Hypothalamus (tissue), 51 donors: ENCODE data around the gene TTLL6.
A peak's percentile ranks its signal among the peaks of the same experiment; 100 is the strongest.
"Not testable (repeated sequence)": the region's sequence is repeated elsewhere in the genome, so short reads cannot be mapped to it uniquely, and the experiment has no call there.

Experiments
- DNase-seq, 51 donors: peaks; one replicate each; lab custom pipeline; 2025; lab: John Stamatoyannopoulos, UW

Gene TTLL6

DNA sequence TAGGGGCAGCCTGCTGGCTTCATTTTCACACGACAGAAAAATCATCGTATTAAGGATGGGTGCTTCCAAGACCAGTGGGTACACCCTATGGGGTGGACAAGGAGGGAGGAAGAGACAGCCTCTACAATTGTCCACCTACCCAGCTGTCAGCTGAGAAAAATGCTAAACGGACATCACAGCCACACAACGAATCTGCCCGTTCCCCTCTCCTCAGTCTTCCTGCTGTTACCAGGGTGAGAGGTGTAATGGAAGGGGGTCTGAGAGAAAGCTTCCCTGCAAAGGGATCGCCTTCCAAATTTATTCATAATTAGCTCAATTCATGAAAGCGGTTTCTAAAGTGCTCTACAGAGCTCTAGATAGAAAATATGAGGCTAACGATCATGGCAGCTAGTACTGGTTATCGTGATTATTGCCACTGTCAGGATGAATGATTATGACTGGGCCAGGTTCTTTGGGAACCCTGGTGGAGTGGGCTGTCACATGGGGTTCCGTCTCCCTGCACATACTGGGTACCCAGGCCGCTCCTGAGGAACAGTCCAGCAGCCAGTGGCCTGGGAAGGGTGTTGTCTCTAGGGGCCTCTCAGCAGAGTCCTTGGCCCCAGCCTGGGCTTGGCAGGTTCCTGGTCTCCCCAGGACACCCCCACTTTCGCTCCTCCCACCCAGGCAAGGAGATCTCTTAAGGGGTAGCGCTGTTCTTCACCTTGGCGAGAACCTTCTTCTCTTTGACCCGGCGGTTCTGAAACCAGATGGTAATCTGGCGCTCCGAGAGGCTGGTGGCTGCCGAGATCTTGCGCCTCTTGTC lies 90.7 kb downstream of the TTLL6 start:
- no peak for DNase-seq

DNA sequence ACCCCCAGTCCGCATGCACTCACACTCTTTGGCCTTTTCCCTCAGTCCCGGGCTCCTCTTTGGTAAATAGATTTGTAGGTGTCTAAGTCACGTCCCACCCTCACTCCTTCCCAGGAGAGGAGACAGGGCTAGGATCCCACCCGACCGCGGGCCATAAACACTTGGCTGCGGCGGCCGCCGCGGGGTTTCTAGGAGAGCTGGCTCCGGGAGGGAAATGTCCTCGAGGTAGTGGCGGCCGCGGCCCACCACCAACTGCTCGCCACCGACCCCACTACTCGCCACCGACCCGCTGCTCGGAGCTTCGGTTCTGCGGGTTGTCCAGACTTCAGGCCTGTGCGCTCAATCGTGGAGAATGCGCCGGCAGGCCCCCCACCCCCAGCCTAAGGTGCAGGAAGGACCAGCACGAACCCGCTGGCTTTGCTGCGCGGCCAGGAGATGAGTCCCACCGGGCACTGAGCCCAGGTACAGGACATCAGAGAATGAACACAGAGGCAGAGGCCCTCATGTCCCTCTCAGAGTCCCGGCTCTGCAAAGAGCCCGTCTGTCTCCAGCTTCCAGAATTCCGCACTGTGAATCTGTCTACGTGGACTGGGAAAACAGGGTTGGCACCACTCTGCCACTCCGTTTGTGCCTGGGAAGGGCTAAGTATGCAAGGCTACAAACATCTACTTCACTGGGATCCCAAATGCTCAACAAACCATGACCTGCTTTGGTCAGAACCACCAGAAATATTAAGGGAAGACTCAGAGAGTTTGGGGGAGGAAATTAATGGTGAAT lies 91.6 kb downstream of the TTLL6 start:
- no peak for DNase-seq

DNA sequence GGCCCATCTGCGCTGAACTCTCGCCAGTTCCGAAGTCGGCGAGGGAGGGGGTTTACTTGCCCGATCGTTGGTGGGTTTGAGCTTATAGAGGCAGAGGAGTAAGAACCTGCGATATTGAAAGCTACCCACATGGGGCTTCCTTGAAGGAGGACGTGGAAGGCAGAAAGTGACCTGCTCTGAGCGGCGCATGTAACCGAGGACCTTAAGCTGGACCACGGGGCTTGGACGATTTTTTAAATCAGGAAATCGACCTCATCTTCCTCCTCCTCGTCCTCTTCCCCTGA lies 92.1 kb downstream of the TTLL6 start:
- DNase-seq, result no peak

DNA sequence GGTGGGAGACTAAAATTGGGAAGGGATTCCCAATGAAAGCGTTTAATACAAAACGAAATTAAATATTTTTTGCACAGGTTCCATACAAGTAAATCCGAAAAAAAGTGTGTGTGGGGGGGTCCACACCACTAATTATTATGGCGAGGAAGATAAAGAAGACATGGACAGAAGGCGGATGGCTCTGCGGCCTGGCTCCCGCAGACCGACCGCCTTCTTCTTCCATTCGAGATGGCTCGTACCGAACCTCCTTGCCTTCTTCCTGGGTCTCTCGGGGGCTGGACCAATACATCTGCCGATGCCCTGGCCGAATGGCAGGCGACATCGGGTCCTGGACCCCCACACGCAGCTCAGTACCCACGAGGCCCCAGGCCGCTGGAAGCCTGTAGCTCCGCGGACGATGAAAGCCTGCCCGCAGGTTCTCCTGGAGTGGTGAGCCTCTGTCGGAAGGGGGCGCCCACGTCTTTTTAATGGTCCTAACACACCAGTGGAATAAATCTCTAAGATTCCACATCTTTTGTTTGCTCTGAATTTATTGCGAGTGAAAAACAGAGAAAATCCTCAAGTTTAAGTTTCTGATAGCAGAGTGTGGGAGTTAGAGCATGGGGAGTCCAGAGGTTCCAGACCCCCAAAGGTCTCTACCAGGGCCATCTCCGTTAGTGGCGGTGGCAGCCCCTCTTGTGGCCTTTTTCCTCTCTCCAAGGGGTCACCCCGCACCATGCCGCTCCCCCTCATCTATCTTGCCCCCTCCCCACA lies 92.6 kb downstream of the TTLL6 start:
- DNase-seq, result peak in 42 of 51 donors; percentile 0 to 76 (median 34)

DNA sequence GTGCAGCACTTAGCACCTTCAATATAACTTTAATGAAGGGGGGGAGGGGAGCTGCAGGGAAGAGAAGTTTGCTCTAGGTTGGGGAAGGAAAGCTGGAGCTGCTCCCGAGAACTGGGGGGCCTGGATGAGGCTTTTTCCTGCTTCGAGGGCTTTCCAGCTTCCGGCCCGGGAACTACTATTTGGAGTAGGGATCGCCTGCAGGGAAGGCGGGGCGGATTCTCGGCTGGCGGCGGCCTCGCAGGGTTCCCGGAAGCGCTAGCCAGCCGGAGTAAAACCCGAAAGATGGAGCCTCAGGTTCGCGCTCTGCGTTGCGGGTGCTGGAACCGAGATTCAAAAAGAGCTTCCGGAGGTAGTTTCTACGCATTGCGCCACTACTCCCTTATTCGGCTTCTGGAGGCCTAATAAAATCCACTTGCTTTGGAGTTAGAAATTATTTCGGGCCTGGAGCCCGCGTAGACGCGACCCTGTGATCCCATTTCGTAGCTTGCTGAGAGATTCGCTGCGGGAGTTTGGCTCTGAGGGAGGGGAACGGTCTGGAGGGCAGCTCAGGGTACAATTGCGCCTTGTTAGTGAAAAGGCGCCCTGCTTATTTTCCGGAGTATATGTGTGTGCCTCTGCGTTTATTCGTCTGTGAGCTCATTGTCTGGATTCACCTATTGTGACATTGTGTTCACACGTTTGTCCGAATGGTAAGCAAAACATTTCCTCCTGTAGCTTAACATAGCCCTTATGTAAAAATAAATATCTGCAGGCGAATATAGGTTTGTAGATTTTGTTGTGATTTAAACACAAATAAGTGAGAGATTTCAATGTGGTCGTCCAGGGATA lies 93.4 kb downstream of the TTLL6 start:
- no peak for DNase-seq

DNA sequence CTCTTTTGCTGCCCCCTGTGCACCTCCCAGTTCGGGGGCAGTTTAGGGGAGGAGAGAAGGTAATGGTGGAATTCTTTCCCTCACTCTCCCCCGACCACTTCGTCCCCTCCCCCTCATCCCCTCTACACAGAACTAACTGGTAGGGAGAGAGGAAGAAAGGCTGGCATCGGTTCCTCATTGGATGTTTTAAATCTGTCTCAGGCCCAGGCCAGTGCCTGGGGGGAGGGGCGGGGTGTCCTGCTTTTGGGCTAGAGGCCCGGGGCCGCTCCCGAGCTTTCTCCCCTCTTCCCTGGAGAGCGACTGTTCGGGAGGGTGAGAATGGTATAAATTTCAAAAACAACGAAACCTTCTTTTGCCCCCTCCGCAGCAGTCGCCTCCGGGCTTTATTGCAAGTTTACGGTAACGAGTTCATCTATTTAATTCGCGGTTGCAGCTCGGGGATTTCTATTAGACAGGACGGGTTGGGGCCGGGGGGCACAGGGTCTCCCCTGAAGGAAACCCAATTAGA lies 94.1 kb downstream of the TTLL6 start, which contains the start of gene PRAC2:
Gene PRAC2 (plus strand): TSS at position 271 of the 508 bp plus-strand sequence. CDS start 1,226 bp downstream, outside the sequence.
- peak in 1 of 51 donors; percentile 3 for DNase-seq

DNA sequence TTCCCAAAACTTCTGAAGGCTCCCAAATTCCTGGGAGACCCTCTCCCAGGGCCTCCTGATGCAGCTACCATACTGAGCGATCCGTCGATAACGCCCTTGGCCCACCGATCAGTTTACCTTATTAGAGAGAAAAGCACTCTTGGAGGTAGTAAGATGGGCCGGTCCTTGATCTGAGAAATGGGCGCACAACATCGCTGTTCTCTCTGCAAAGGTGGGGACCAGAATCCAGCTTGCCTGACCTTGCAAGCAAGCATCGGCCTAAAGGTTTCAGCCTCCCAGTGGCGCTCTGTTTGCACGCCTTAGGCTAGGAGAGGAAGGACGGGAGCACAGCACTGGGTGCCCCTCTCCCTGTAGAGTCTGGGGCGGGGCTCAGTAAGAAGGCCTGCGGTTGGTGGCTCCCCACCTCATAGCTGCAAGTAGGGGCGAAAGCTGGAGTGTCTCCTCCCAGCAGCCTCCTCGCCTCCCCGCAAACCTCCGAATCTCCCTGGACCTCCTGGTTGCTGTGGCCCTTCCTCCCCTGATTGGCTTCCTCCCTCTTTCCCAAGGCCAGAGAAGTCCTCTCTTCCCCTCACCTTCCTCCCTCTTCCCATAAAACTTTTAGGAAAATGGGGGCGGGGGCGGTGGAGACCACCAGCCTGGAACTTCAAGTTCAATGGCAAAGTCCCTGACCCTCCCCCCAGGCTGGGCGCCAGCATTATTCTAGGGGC lies 94.7 kb downstream of the TTLL6 start, which contains the start of gene PRAC1:
Gene PRAC1 (minus strand): TSS at position 318 of the 707 bp plus-strand sequence. CDS start 126 bp downstream, at position 192.
- no peak for DNase-seq

DNA sequence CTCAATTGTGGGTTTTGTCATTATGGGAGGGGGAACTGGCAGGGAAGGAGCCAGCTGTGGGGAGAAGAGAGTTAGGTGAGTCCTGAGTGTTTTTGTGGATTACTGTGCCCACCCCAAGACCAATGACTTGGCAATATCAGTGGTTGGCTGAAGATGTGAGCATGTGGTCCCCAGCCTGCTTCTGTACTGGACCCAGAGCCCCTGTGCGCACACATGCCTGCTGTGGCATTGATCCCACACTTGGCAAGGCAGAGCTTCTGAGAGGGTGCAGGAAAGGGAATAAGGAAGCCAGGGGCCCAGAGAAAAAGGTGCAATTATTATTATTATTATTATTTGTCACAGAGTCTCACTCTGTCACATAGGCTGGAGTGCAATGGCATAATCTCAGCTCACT lies 96.0 kb downstream of the TTLL6 start:
- no peak for DNase-seq

DNA sequence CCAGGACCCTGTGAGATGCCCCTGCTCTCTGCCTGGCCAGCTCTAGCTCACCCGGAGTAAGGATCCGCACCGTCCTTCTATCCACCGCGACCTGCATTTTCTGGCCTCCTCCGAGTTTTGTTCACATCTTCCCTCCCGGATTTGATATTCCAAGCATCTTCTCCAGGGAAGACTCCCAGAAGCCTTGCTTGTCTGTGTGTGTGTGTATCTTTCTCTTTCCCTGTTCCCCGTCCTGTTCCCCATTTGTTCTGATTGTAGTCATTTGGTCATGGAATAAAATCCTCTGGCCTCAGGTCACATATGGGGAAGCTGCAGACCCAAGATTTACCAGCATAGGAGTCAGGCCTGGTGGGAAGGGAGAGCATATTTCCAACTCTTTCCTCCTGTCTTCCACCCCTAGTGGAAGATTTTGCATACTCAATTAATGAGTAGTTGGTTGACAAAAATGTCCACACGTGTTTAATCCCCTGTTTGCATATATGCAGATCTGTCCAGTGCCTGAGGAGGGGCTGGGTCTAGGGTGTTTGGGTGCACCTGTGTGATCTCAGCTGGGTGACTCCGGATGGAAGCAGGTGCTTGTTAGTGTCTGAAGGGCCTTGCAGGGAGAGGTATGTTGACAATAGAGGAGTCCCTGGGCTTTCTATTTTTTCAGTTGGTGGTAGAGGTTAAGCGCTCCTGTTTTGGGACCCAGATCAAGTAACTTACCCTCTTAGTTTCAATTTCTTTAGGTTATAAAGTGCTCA lies 96.6 kb downstream of the TTLL6 start:
- no peak for DNase-seq

DNA sequence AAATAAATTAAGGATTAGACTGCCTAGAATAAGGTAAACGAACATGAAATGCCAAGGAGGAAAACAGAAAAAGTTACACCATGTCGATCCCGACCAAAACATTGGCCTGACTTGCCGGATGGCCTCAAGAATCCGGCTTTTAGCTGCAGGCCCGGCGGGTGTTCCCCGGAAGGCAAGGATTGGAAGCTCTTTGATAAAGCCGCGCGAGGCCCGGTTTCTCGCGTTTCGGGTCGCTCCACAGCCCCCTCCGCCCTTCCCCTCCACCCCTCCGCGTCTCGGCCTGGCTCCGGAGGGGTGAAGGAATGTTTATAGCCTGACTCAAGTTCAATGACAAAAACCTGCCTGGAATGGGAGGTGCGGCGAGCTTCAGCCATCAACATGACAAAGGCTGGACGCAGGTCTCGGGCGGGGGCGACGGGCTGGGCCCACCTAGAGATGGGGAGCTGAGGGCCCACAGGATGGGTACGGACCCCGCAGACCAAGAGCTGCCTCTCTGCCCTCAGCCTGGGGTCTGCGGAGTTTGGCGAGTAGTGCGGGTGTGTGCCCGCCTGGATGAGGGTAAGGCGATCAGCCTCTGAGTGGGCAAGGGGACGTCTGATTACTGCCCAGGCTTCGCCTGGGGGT lies 97.3 kb downstream of the TTLL6 start:
- no peak for DNase-seq

DNA sequence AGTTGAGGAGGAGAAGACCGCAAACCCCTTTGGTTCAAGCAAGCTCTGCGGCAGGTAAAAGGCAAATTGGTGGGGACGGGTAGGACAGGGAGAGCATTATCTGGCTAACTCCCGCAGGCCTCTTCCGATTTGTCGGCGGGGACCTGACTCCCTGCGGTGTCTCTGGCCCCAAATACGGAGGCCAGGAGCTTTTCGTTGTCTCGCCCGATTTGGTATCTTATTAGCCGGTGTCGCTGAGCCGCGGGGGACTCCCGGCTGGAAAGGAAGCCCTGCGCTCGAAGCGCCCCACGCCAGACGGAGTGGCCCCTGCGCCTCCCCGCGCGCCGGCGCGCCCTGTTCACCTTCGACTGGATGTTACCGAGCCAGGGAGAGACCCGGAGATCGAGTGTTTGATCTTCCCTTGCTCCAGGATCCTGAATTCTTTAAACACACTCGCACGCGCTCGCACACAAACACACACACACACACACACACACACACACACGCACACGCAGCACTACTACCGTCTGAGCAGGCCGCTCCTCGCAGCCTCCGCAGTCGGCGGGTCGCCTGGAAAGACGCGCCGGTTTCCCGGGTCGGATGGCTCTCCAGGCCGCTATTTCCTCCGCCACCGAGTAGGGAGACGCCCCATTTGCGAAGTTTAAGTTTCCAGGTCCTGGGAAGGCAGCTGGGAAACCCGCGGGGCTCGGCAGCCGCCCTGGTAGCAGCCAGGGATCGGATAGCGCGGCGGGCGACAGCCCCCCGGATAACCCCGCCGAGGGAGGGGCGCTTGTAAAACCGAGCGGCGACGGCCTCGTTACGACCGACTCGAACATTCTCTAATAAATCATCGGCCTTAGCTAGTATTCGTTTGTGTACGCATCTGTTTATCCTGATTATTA lies 98.0 kb downstream of the TTLL6 start:
- DNase-seq, result no peak

DNA sequence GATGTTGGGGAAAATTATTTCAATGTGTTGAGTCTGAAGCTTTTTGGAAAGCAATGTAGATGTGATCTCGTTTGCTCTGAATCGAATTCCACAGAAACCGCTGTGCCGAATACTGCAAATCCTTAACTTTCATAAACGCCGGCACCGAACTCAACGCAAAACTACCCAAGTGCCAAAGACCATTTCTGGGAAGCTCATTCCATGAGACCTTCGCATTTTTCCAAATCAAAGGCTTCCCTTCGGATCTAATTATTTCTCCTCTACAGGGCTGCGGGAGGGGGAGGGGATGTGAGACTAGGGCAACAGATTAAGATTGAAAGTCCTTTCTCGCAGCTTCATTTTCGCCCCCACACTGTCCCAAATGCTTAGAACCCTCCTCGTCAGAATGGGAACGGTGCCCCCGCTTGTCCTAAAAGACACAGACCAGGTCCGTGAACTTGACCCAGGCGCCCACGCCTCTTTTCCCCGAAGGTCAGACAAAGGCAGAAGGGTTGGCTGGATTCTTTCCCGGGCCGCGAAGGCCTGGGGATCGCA lies 98.7 kb downstream of the TTLL6 start:
- no peak for DNase-seq

DNA sequence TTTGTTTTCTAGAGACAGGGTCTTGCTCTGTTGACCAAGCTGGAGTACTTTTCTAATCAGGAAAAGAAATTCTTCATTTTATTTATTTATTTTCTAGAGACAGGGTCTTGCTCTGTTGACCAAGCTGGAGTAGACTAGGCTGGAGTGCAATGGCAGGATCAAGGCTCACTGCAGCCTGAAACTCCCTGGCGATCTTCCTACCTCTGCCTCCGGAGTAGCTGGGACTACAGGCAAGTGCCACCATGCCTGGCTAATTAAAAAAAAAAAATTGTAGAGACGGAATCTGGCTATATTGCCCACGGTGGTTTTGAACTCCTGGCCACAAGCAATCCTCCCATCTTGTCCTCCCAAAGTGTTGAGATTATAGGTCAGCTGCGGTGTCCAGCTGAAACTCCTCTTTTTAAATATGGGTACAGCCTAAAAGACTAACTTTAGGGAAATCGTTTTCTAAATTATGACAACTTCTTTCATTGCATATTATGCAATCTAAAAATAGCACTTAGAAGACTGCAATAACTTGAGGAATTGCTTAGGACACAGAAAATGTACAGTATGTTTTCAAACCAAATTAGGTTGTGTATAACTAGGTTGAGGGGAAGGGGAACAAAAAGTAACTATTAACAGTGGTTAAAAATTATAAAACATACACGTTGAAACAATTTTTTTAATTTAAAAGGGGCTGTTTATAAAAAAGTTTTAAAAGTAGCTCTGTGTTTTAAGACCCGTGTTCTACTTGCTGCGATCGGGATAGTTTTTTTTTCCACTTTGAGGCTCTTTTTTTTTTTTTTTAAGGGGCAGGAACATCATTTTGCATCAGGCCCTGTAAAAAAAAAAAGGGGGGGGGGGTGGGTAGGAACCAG lies 99.4 kb downstream of the TTLL6 start:
- DNase-seq, result no peak

DNA sequence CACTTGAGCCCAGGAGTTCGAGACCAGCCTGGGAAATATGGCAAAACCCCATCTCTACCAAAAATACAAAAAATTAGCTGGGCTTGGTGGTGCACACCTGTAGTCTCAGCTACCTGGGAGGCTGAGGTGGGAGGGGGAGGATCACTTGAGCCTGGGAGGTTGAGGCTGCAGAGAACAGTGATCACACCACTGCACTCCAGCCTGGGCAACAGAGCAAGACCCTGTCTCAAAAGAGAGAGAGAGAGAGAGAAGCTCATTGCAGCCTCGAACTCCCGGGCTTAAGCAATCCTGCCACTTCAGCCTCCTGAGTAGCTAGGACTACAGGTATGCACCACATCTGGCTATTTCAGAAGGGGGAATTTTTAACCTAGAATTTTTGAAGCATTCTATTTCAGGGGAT lies 100.5 kb downstream of the TTLL6 start:
- DNase-seq, result not testable (repeated sequence)

DNA sequence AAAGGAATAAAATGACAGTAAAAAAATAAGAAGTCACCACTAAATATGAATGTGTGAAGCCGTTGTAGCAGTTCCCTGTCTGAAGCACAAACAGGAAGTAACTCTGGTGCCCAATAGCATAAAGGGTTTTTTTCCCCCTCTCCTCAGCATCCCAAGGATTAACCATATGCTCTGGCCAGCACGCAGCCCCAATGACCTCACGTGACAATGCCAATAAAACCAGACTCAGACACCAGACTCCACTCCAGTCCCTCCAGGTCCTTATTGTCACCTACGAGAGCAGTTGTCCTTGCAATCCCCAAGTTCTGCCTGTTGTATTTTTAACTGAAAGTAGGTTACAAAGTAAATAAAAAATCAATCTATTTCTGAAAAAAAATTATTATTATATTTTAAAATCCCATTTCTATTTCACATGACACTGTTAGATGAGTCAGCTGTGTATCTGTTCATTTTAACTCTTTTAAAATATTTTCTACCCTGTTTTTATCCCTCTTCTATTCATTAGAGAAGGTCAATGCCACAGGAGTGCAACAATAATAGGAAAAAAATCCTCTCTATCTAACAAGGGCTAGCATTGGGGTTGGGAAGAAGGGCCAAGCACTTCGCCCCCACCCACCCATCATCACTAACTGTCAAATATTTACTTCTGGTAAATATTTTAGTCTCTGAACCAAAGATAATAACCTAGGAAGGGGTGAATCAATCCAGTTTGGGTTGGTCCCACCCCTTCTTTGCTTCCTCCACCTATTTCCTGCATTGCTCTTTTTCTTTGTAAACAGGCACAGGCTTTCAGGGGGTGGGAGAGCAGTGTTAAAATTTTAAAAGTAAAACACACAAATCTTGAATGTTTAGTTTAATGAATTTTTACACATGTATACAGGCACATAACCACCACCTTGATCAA lies 101.3 kb downstream of the TTLL6 start:
- DNase-seq, result no peak
